ENCODE data around the gene CDH4. TPM values are rescaled to one million over a fixed set of nuclear protein-coding genes. Genes with fewer than 3 reads are reported as not detected.
A peak's percentile ranks its signal among the peaks of the same experiment; 100 is the strongest.

Gene CDH4
- total RNA-seq, 4 donors from 2014 or later = under 0.01 to 0.56 (median 0.19) TPM; not detected in 1

- peak; percentile 31 for ATAC-seq (ENCODE audit: low FRiP score)
- no peak for TF ChIP-seq CTCF (IDR thresholded peaks at IDR 0.05)
These were observed 329.1 kb downstream of the CDH4 start for GRCh38 chr20:61580958-61581824.

GRCh38 chr20:61581825-61582188 lies 329.7 kb downstream of the CDH4 start:
- ATAC-seq (ENCODE audit: low FRiP score) (no peak), DNase-seq (ENCODE audit: low spot score) (no peak)
- TF ChIP-seq CTCF (IDR thresholded peaks at IDR 0.05) = no peak

More at GRCh38 chr20:61580958-61581824, 329.1 kb downstream of the CDH4 start:
- no peak for DNase-seq (ENCODE audit: low spot score)

GRCh38 chr20:61582196-61582923 lies 330.3 kb downstream of the CDH4 start:
- no peak for DNase-seq (ENCODE audit: low spot score)
- no peak for TF ChIP-seq CTCF (IDR thresholded peaks at IDR 0.05)
- ATAC-seq (ENCODE audit: low FRiP score) = no peak

- no peak for TF ChIP-seq CTCF (IDR thresholded peaks at IDR 0.05)
- ATAC-seq (ENCODE audit: low FRiP score) (no peak), DNase-seq (ENCODE audit: low spot score) (no peak)
These were observed 331.3 kb downstream of the CDH4 start for GRCh38 chr20:61583356-61583755.

GRCh38 chr20:61584851-61585250 lies 332.8 kb downstream of the CDH4 start:
- DNase-seq (ENCODE audit: low spot score) (no peak), ATAC-seq (ENCODE audit: low FRiP score) (no peak)
- no peak for TF ChIP-seq CTCF (IDR thresholded peaks at IDR 0.05)

- TF ChIP-seq CTCF (IDR thresholded peaks at IDR 0.05) = no peak
- ATAC-seq (ENCODE audit: low FRiP score) (no peak), DNase-seq (ENCODE audit: low spot score) (no peak)
These were observed 333.7 kb downstream of the CDH4 start for GRCh38 chr20:61585764-61586163.
